SK-N-SH (cell line): ENCODE data around the gene CD2AP. TPM values are rescaled to one million over a fixed set of nuclear protein-coding genes. Genes with fewer than 3 reads are reported as not detected.

Experiments
- CTCF ChIA-PET: fragments of 300-600, 350-600 bp; formaldehyde crosslinking; extraction: SDS; loops from one replicate; lab custom pipeline; 2021; lab: Yijun Ruan, JAX
- POLR2A ChIA-PET: fragments of 350-600 bp; sonication (Branson Sonifier 250); formaldehyde crosslinking; extraction: SDS; loops from one replicate; lab custom pipeline; 2020; ENCODE audit warnings: antibody characterized with exemption, inconsistent platforms; lab: Yijun Ruan, JAX
- DNase-seq: peaks from one replicate; pipeline ENCODE4 v3.0.0; 2012
- H2AFZ ChIP-seq: fragments of 200-600 bp; sonication (generic); 2 replicates; pipeline ENCODE4 v1.8.1; 2016; ENCODE audit warnings: antibody characterized with exemption, mild to moderate bottlenecking, low read depth
- H3F3A ChIP-seq: fragments of 200-600 bp; sonication (generic); replicated peaks from 2 replicates; pipeline ENCODE3; 2016; ENCODE audit warnings: antibody characterized with exemption, mild to moderate bottlenecking; ENCODE audit not compliant: insufficient read depth
- H3K27ac ChIP-seq, 2 experiments: fragments of 200-500 bp in 1 of 2; fragments of 200-600 bp in 1 of 2; sonication (Bioruptor generic) in 1 of 2; sonication (generic), shearing (Covaris generic) in 1 of 2; 2 replicates each; pipeline versions ENCODE4 v1.5.1 to v1.6.1; 2014 to 2016; ENCODE audit warnings: low read depth in 2 of 2, inconsistent platforms in 1 of 2, low read length in 1 of 2, mild to moderate bottlenecking in 1 of 2, mixed read lengths in 1 of 2
- H3K27me3 ChIP-seq: fragments of 200-600 bp; sonication (generic), shearing (Covaris generic); 2 replicates; pipeline ENCODE4 v1.6.1; 2016; ENCODE audit warnings: mixed run types; ENCODE audit not compliant: insufficient read depth
- H3K36me3 ChIP-seq, 2 experiments: fragments of 200-500 bp in 1 of 2; fragments of 200-600 bp in 1 of 2; sonication (Bioruptor generic) in 1 of 2; sonication (generic) in 1 of 2; replicated peaks in 1 of 2; 2 replicates each; pipeline versions ENCODE3 to v1.5.1; 2014 to 2016; ENCODE audit warnings: low read length in 1 of 2, mild to moderate bottlenecking in 1 of 2; ENCODE audit not compliant: insufficient read depth in 2 of 2, control insufficient read depth in 1 of 2
- H3K4me1 ChIP-seq, 2 experiments: fragments of 200-500 bp in 1 of 2; fragments of 200-600 bp in 1 of 2; sonication (Bioruptor generic) in 1 of 2; sonication (generic), shearing (Covaris generic) in 1 of 2; 2 replicates each; pipeline versions ENCODE4 v1.5.1 to v1.6.1; 2014 to 2016; ENCODE audit warnings: low read depth in 1 of 2, low read length in 1 of 2, mixed run types in 1 of 2; ENCODE audit not compliant: insufficient read depth in 2 of 2, control insufficient read depth in 1 of 2
- H3K4me2 ChIP-seq: fragments of 200-600 bp; sonication (generic), shearing (Covaris generic); 2 replicates; pipeline ENCODE4 v1.6.1; 2017; ENCODE audit warnings: mixed run types
- H3K4me3 ChIP-seq, 2 experiments: fragments of 200-500 bp in 1 of 2; fragments of 200-600 bp in 1 of 2; sonication (Bioruptor generic) in 1 of 2; sonication (generic), shearing (Covaris generic) in 1 of 2; 2 replicates each; pipeline versions ENCODE4 v1.5.1 to v1.8.1; 2014 to 2016; ENCODE audit warnings: low read depth in 2 of 2, inconsistent platforms in 1 of 2, low read length in 1 of 2, mild to moderate bottlenecking in 1 of 2, mixed read lengths in 1 of 2, moderate library complexity in 1 of 2
- H3K79me2 ChIP-seq: fragments of 200-600 bp; sonication (generic); 2 replicates; pipeline ENCODE4 v1.8.1; 2017; ENCODE audit warnings: mild to moderate bottlenecking; ENCODE audit not compliant: insufficient read depth
- H3K9ac ChIP-seq: fragments of 200-600 bp; sonication (generic); 2 replicates; pipeline ENCODE4 v1.6.1; 2017; ENCODE audit warnings: mixed run types
- H3K9me2 ChIP-seq: fragments of 200-600 bp; sonication (generic); 2 replicates; pipeline ENCODE4 v1.6.1; 2017; ENCODE audit warnings: mixed run types
- H3K9me3 ChIP-seq: fragments of 200-600 bp; sonication (generic); 2 replicates; pipeline ENCODE4 v1.6.1; 2017; ENCODE audit warnings: mixed run types, mild to moderate bottlenecking, moderate library complexity
- H4K20me1 ChIP-seq: fragments of 200-600 bp; sonication (generic); 2 replicates; pipeline ENCODE4 v1.6.1; 2017; ENCODE audit warnings: mild to moderate bottlenecking, mixed run types; ENCODE audit not compliant: insufficient read depth
- ELF1 ChIP-seq: IDR thresholded peaks from 2 replicates; pipeline ENCODE4 v1.4.0; 2012
- EZH2phosphoT487 ChIP-seq: fragments of 200-600 bp; sonication (generic); IDR thresholded peaks from 2 replicates; pipeline ENCODE4 v1.6.1; 2017; ENCODE audit warnings: low read depth, mixed run types, mild to moderate bottlenecking, antibody characterized with exemption, moderate library complexity, borderline replicate concordance
- GATA2 ChIP-seq: sonication (generic); formaldehyde crosslinking; IDR thresholded peaks from 2 replicates; pipeline ENCODE4 v1.5.0; 2020; ENCODE audit warnings: mild to moderate bottlenecking, missing genetic modification reagents
- IRF3 ChIP-seq: fragments of 150-350 bp; IDR thresholded peaks from 2 replicates; pipeline ENCODE4 v1.6.1; 2016; ENCODE audit warnings: mild to moderate bottlenecking, low read depth, low read length
- JUND ChIP-seq: IDR thresholded peaks from 2 replicates; pipeline ENCODE4 v1.4.0; 2012
- MAX ChIP-seq: IDR thresholded peaks from 2 replicates; pipeline ENCODE4 v1.4.0; 2012; ENCODE audit warnings: low read depth
- SIN3A ChIP-seq: IDR thresholded peaks from 2 replicates; pipeline ENCODE4 v1.6.1; 2012; ENCODE audit warnings: low read depth, mild to moderate bottlenecking, low read length, moderate library complexity, borderline replicate concordance
- SMC3 ChIP-seq: IDR thresholded peaks from 2 replicates; pipeline ENCODE4 v1.6.1; 2012; ENCODE audit warnings: low read depth, low read length, improper control_type of control experiment
- TAF1 ChIP-seq: IDR thresholded peaks from 2 replicates; pipeline ENCODE4 v1.6.1; 2012; ENCODE audit warnings: low read depth, mild to moderate bottlenecking, low read length, moderate library complexity, borderline replicate concordance
- YY1 ChIP-seq: IDR thresholded peaks from 2 replicates; pipeline ENCODE4 v1.4.0; 2012; ENCODE audit warnings: low read depth, mild to moderate bottlenecking
- ZBTB33 ChIP-seq: IDR thresholded peaks from 2 replicates; pipeline ENCODE4 v1.4.0; 2012; ENCODE audit warnings: low read depth, borderline replicate concordance
- WGBS: methylation state at CpG from one replicate; pipeline ENCODE4 v1.1.6; 2017; ENCODE audit warnings: low lambda C conversion rate; 5-methylcytosine and 5-hydroxymethylcytosine counted together
- polyA plus RNA-seq, 3 experiments: library from polyadenylated mRNA; depleted of rRNA; stranded (reverse); fragments of >200 nt; gene quantifications; 2 replicates each; pipeline ENCODE4 v1.2.3, GENCODE V29; 2012
- TF ChIP-seq, protein P1 (sequence below): fragments of 200-600 bp; sonication (generic); IDR thresholded peaks from 2 replicates; pipeline ENCODE4 v1.6.1; 2017; ENCODE audit warnings: antibody characterized with exemption, mild to moderate bottlenecking, moderate library complexity
- TF ChIP-seq, protein P2 (sequence below): IDR thresholded peaks from 2 replicates; pipeline ENCODE4; 2012

The CD2AP gene
- polyA plus RNA-seq, 1 of the 3 experiments (the other 2 are of a cell fraction), result 1.6 TPM

DNA sequence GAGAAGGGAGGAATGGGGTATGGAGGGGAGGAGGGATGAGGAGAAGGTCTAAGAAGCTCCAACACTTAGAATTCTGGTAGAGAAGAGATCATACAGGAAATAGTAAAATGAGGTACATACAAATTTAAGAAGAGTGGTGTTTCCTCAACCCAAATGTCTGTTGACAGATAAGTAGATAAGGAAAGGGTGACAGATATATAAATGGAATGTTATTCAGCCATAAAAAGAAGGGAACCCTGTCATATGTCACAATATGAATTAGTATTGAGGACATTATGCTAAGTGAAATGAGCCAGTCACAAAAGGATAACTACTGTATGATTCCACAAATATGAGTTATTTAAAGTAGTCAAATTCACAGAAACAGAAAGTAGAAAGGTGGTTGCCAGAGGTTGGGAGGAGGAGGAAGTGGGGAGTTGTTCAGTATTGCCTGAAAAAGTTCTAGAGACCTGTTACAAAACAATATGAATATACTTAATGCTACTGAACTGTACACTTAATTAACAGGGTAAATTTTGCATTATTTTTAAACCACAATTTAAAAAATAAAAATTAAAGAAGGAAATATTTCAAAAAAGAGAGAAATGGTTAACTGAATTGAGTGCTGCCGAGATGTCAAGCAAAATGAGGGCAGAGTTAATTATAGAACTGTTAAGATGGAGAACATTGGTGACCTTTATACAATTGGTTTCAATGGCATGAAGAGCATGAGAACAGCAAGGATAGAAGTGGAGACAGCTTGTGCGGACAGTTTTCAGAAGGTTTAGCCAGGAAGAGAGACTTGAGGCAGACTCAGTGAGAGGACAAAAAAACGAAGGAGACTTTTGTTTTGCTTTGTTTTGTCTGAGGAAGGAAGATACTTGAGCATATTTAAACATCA is 173.2 kb downstream of the CD2AP start (continued):
- TF ChIP-seq, protein P1, sequence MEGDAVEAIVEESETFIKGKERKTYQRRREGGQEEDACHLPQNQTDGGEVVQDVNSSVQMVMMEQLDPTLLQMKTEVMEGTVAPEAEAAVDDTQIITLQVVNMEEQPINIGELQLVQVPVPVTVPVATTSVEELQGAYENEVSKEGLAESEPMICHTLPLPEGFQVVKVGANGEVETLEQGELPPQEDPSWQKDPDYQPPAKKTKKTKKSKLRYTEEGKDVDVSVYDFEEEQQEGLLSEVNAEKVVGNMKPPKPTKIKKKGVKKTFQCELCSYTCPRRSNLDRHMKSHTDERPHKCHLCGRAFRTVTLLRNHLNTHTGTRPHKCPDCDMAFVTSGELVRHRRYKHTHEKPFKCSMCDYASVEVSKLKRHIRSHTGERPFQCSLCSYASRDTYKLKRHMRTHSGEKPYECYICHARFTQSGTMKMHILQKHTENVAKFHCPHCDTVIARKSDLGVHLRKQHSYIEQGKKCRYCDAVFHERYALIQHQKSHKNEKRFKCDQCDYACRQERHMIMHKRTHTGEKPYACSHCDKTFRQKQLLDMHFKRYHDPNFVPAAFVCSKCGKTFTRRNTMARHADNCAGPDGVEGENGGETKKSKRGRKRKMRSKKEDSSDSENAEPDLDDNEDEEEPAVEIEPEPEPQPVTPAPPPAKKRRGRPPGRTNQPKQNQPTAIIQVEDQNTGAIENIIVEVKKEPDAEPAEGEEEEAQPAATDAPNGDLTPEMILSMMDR, result no peak
- TF ChIP-seq SIN3A, result no peak
- no peak for TF ChIP-seq YY1
- no peak for TF ChIP-seq SMC3
- TF ChIP-seq IRF3, result no peak
- TF ChIP-seq, all 33 proteins: peak for 0

- no peak for DNase-seq
- Histone ChIP-seq H4K20me1 (no peaks in the 10 kb centered on the region), H3K4me1 (no peaks in the 10 kb centered on the region), H2AFZ (peak overlapping the region; percentile 47; the same call in 1 of the 2 replicates), H3K9me3 (no peaks in the 10 kb centered on the region), H3K4me2 (peak overlapping the region; percentile 10; the same call in 1 of the 2 replicates), H3K9me2 (no peaks in the 10 kb centered on the region), H3K27me3 (no peaks in the 10 kb centered on the region), H3K4me3 (peak overlapping the region in 1 of 2 experiments; percentile 11; a peak in 1 of 4 replicates), H3K79me2 (no peaks in the 10 kb centered on the region)
- POLR2A ChIA-PET, result no interaction called here
- TF ChIP-seq TAF1 (no peak), ZBTB33 (no peak), MAX (no peak), ELF1 (no peak), EZH2phosphoT487 (no peak), GATA2 (no peak), JUND (no peak)
- TF ChIP-seq, protein P1, result no peak
- TF ChIP-seq, protein P2, sequence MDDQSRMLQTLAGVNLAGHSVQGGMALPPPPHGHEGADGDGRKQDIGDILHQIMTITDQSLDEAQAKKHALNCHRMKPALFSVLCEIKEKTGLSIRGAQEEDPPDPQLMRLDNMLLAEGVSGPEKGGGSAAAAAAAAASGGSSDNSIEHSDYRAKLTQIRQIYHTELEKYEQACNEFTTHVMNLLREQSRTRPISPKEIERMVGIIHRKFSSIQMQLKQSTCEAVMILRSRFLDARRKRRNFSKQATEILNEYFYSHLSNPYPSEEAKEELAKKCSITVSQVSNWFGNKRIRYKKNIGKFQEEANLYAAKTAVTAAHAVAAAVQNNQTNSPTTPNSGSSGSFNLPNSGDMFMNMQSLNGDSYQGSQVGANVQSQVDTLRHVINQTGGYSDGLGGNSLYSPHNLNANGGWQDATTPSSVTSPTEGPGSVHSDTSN, result no peak
- TF ChIP-seq, all 33 proteins: peak for 0
- Histone ChIP-seq H3K27ac (no peak overlapping the region), H3F3A (no peaks in the 10 kb centered on the region), H3K36me3 (no peaks in the 10 kb centered on the region), H3K9ac (no peak overlapping the region)
- 3% methylated on average over 6 of the region's 6 CpGs for WGBS
- CTCF ChIA-PET, result interaction anchor here (0.9 kb wide), 1 partner anchor 20 kb away, joined by 3 read pairs; no protein-coding TSS in a partner anchor
Measured at GRCh38 chr6:47651505-47651944, 173.9 kb downstream of the CD2AP start.
